SK-N-SH (cell line): ENCODE data around the gene KCNK4. TPM values are rescaled to one million over a fixed set of nuclear protein-coding genes. Genes with fewer than 3 reads are reported as not detected.

Experiments
- CTCF ChIA-PET: fragments of 300-600, 350-600 bp; formaldehyde crosslinking; extraction: SDS; loops from one replicate; lab custom pipeline; 2021; lab: Yijun Ruan, JAX
- POLR2A ChIA-PET: fragments of 350-600 bp; sonication (Branson Sonifier 250); formaldehyde crosslinking; extraction: SDS; loops from one replicate; lab custom pipeline; 2020; ENCODE audit warnings: antibody characterized with exemption, inconsistent platforms; lab: Yijun Ruan, JAX
- DNase-seq: peaks from one replicate; pipeline ENCODE4 v3.0.0; 2012
- H2AFZ ChIP-seq: fragments of 200-600 bp; sonication (generic); 2 replicates; pipeline ENCODE4 v1.8.1; 2016; ENCODE audit warnings: antibody characterized with exemption, mild to moderate bottlenecking, low read depth
- H3F3A ChIP-seq: fragments of 200-600 bp; sonication (generic); replicated peaks from 2 replicates; pipeline ENCODE3; 2016; ENCODE audit warnings: antibody characterized with exemption, mild to moderate bottlenecking; ENCODE audit not compliant: insufficient read depth
- H3K27ac ChIP-seq, 2 experiments: fragments of 200-500 bp in 1 of 2; fragments of 200-600 bp in 1 of 2; sonication (Bioruptor generic) in 1 of 2; sonication (generic), shearing (Covaris generic) in 1 of 2; 2 replicates each; pipeline versions ENCODE4 v1.5.1 to v1.6.1; 2014 to 2016; ENCODE audit warnings: low read depth in 2 of 2, inconsistent platforms in 1 of 2, low read length in 1 of 2, mild to moderate bottlenecking in 1 of 2, mixed read lengths in 1 of 2
- H3K27me3 ChIP-seq: fragments of 200-600 bp; sonication (generic), shearing (Covaris generic); 2 replicates; pipeline ENCODE4 v1.6.1; 2016; ENCODE audit warnings: mixed run types; ENCODE audit not compliant: insufficient read depth
- H3K36me3 ChIP-seq, 2 experiments: fragments of 200-500 bp in 1 of 2; fragments of 200-600 bp in 1 of 2; sonication (Bioruptor generic) in 1 of 2; sonication (generic) in 1 of 2; replicated peaks in 1 of 2; 2 replicates each; pipeline versions ENCODE3 to v1.5.1; 2014 to 2016; ENCODE audit warnings: low read length in 1 of 2, mild to moderate bottlenecking in 1 of 2; ENCODE audit not compliant: insufficient read depth in 2 of 2, control insufficient read depth in 1 of 2
- H3K4me1 ChIP-seq, 2 experiments: fragments of 200-500 bp in 1 of 2; fragments of 200-600 bp in 1 of 2; sonication (Bioruptor generic) in 1 of 2; sonication (generic), shearing (Covaris generic) in 1 of 2; 2 replicates each; pipeline versions ENCODE4 v1.5.1 to v1.6.1; 2014 to 2016; ENCODE audit warnings: low read depth in 1 of 2, low read length in 1 of 2, mixed run types in 1 of 2; ENCODE audit not compliant: insufficient read depth in 2 of 2, control insufficient read depth in 1 of 2
- H3K4me2 ChIP-seq: fragments of 200-600 bp; sonication (generic), shearing (Covaris generic); 2 replicates; pipeline ENCODE4 v1.6.1; 2017; ENCODE audit warnings: mixed run types
- H3K4me3 ChIP-seq, 2 experiments: fragments of 200-500 bp in 1 of 2; fragments of 200-600 bp in 1 of 2; sonication (Bioruptor generic) in 1 of 2; sonication (generic), shearing (Covaris generic) in 1 of 2; 2 replicates each; pipeline versions ENCODE4 v1.5.1 to v1.8.1; 2014 to 2016; ENCODE audit warnings: low read depth in 2 of 2, inconsistent platforms in 1 of 2, low read length in 1 of 2, mild to moderate bottlenecking in 1 of 2, mixed read lengths in 1 of 2, moderate library complexity in 1 of 2
- H3K79me2 ChIP-seq: fragments of 200-600 bp; sonication (generic); 2 replicates; pipeline ENCODE4 v1.8.1; 2017; ENCODE audit warnings: mild to moderate bottlenecking; ENCODE audit not compliant: insufficient read depth
- H3K9ac ChIP-seq: fragments of 200-600 bp; sonication (generic); 2 replicates; pipeline ENCODE4 v1.6.1; 2017; ENCODE audit warnings: mixed run types
- H3K9me2 ChIP-seq: fragments of 200-600 bp; sonication (generic); 2 replicates; pipeline ENCODE4 v1.6.1; 2017; ENCODE audit warnings: mixed run types
- H3K9me3 ChIP-seq: fragments of 200-600 bp; sonication (generic); 2 replicates; pipeline ENCODE4 v1.6.1; 2017; ENCODE audit warnings: mixed run types, mild to moderate bottlenecking, moderate library complexity
- H4K20me1 ChIP-seq: fragments of 200-600 bp; sonication (generic); 2 replicates; pipeline ENCODE4 v1.6.1; 2017; ENCODE audit warnings: mild to moderate bottlenecking, mixed run types; ENCODE audit not compliant: insufficient read depth
- EZH2phosphoT487 ChIP-seq: fragments of 200-600 bp; sonication (generic); IDR thresholded peaks from 2 replicates; pipeline ENCODE4 v1.6.1; 2017; ENCODE audit warnings: low read depth, mixed run types, mild to moderate bottlenecking, antibody characterized with exemption, moderate library complexity, borderline replicate concordance
- FOSL2 ChIP-seq: IDR thresholded peaks from 2 replicates; pipeline ENCODE4 v1.4.0; 2012; ENCODE audit warnings: low read depth, mild to moderate bottlenecking, moderate library complexity, borderline replicate concordance
- FOXJ3 ChIP-seq: sonication (generic); formaldehyde crosslinking; IDR thresholded peaks from 2 replicates; pipeline ENCODE4 v1.5.1; 2020; ENCODE audit warnings: mild to moderate bottlenecking, missing genetic modification reagents
- FOXM1 ChIP-seq: IDR thresholded peaks from 2 replicates; pipeline ENCODE4 v1.4.0; 2012; ENCODE audit warnings: low read depth, mild to moderate bottlenecking
- GABPA ChIP-seq: IDR thresholded peaks from 2 replicates; pipeline ENCODE4 v1.4.0; 2012; ENCODE audit warnings: low read depth, mild to moderate bottlenecking
- JUND ChIP-seq: IDR thresholded peaks from 2 replicates; pipeline ENCODE4 v1.4.0; 2012
- MEF2A ChIP-seq: IDR thresholded peaks from 2 replicates; pipeline ENCODE4 v1.4.0; 2012; ENCODE audit warnings: low read depth, borderline replicate concordance
- NFIC ChIP-seq: IDR thresholded peaks from 2 replicates; pipeline ENCODE4 v1.4.0; 2012; ENCODE audit warnings: borderline replicate concordance
- SIN3A ChIP-seq: IDR thresholded peaks from 2 replicates; pipeline ENCODE4 v1.6.1; 2012; ENCODE audit warnings: low read depth, mild to moderate bottlenecking, low read length, moderate library complexity, borderline replicate concordance
- TCF12 ChIP-seq: IDR thresholded peaks from 2 replicates; pipeline ENCODE4 v1.4.0; 2012
- TEAD4 ChIP-seq: IDR thresholded peaks from 2 replicates; pipeline ENCODE4 v1.4.0; 2012; ENCODE audit warnings: mild to moderate bottlenecking, borderline replicate concordance; ENCODE audit not compliant: insufficient read depth
- YY1 ChIP-seq: IDR thresholded peaks from 2 replicates; pipeline ENCODE4 v1.4.0; 2012; ENCODE audit warnings: low read depth, mild to moderate bottlenecking
- WGBS: methylation state at CpG from one replicate; pipeline ENCODE4 v1.1.6; 2017; ENCODE audit warnings: low lambda C conversion rate; 5-methylcytosine and 5-hydroxymethylcytosine counted together
- polyA plus RNA-seq, 3 experiments: library from polyadenylated mRNA; depleted of rRNA; stranded (reverse); fragments of >200 nt; gene quantifications; 2 replicates each; pipeline ENCODE4 v1.2.3, GENCODE V29; 2012
- TF ChIP-seq, protein P1 (sequence below): IDR thresholded peaks from 2 replicates; pipeline ENCODE4 v1.4.0; 2012; ENCODE audit warnings: low read depth, borderline replicate concordance
- TF ChIP-seq, protein P2 (sequence below): IDR thresholded peaks from 2 replicates; pipeline ENCODE4 v1.4.0; 2012; ENCODE audit warnings: low read depth, borderline replicate concordance
- TF ChIP-seq, protein P3 (sequence below): fragments of 200-600 bp; sonication (generic); IDR thresholded peaks from 2 replicates; pipeline ENCODE4 v1.6.1; 2017; ENCODE audit warnings: antibody characterized with exemption, mild to moderate bottlenecking, moderate library complexity

The KCNK4 gene
- polyA plus RNA-seq, 1 of the 3 experiments (the other 2 are of a cell fraction), result 0.16 TPM

DNA sequence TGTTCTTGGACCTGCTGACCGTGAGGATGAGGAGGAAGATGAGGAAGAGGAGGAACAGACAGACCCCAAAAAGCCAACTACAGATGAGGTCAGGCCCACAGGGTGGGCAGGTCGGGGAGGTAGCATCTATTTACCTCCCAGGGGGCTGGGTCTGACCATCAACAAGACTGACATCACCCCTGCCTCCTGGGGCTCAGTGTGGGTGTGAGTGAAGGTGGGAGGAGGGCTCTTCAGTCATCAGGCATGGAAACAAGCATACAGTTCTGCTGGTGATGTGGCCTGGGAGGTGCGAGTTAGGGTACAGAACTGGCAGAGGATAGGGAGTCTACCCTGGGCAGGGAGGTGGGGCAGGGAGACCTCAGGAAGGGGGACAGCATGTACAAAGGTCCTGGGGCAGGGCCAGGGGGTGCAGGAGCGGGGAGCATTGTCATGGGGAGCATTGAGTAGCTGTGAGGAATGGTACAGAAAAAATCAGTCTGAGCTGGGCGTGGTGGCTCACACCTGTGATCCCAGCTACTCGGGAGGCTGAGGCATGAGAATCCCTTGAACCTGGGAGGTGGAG, 30.9 kb upstream of the KCNK4 start:
- no peaks in the 10 kb centered on the region; the same call in none of the 2 replicates for H3K79me2 ChIP-seq
- no peak overlapping the region for H3K4me3 ChIP-seq
- 94% methylated on average over 6 of the region's 6 CpGs for WGBS
- H3K4me2 ChIP-seq, result no peak overlapping the region
- H2AFZ ChIP-seq, result no peak overlapping the region
- no peaks in the 10 kb centered on the region for H3K9me2 ChIP-seq
- H4K20me1 ChIP-seq, result no peaks in the 10 kb centered on the region
- no peak for TF ChIP-seq FOXM1
- no peak for TF ChIP-seq GABPA
- TF ChIP-seq, protein P1, sequence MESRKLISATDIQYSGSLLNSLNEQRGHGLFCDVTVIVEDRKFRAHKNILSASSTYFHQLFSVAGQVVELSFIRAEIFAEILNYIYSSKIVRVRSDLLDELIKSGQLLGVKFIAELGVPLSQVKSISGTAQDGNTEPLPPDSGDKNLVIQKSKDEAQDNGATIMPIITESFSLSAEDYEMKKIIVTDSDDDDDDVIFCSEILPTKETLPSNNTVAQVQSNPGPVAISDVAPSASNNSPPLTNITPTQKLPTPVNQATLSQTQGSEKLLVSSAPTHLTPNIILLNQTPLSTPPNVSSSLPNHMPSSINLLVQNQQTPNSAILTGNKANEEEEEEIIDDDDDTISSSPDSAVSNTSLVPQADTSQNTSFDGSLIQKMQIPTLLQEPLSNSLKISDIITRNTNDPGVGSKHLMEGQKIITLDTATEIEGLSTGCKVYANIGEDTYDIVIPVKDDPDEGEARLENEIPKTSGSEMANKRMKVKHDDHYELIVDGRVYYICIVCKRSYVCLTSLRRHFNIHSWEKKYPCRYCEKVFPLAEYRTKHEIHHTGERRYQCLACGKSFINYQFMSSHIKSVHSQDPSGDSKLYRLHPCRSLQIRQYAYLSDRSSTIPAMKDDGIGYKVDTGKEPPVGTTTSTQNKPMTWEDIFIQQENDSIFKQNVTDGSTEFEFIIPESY, result no peak
- TF ChIP-seq FOXJ3 (CRISPR knock-in tag), result no peak
- TF ChIP-seq MEF2A, result no peak
- TF ChIP-seq SIN3A, result no peak
- TF ChIP-seq, protein P2, sequence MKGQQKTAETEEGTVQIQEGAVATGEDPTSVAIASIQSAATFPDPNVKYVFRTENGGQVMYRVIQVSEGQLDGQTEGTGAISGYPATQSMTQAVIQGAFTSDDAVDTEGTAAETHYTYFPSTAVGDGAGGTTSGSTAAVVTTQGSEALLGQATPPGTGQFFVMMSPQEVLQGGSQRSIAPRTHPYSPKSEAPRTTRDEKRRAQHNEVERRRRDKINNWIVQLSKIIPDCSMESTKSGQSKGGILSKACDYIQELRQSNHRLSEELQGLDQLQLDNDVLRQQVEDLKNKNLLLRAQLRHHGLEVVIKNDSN, result no peak
- TF ChIP-seq EZH2phosphoT487, result no peak
- TF ChIP-seq JUND, result no peak
- no peak for TF ChIP-seq YY1
- no peak for TF ChIP-seq TEAD4
- no peak for TF ChIP-seq FOSL2
- TF ChIP-seq NFIC, result no peak
- TF ChIP-seq, protein P3, sequence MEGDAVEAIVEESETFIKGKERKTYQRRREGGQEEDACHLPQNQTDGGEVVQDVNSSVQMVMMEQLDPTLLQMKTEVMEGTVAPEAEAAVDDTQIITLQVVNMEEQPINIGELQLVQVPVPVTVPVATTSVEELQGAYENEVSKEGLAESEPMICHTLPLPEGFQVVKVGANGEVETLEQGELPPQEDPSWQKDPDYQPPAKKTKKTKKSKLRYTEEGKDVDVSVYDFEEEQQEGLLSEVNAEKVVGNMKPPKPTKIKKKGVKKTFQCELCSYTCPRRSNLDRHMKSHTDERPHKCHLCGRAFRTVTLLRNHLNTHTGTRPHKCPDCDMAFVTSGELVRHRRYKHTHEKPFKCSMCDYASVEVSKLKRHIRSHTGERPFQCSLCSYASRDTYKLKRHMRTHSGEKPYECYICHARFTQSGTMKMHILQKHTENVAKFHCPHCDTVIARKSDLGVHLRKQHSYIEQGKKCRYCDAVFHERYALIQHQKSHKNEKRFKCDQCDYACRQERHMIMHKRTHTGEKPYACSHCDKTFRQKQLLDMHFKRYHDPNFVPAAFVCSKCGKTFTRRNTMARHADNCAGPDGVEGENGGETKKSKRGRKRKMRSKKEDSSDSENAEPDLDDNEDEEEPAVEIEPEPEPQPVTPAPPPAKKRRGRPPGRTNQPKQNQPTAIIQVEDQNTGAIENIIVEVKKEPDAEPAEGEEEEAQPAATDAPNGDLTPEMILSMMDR, result no peak
- no peak for TF ChIP-seq TCF12
- H3K9me3 ChIP-seq, result no peaks in the 10 kb centered on the region
- DNase-seq, result no peak
- no peak overlapping the region for H3K9ac ChIP-seq
- no peaks in the 10 kb centered on the region for H3K27me3 ChIP-seq
- H3K4me1 ChIP-seq, result peaks cover 0 to 27% of the 10 kb centered on the region in 2 experiments; a peak in 2 of 4 replicates
- H3K36me3 ChIP-seq, result peaks cover 30 to 33% of the 10 kb centered on the region in 2 experiments
- no peak overlapping the region for H3K27ac ChIP-seq
- H3F3A ChIP-seq, result peaks cover 3% of the 10 kb centered on the region
- ChIA-PET POLR2A (no interaction called here), CTCF (interaction anchor here (5.7 kb wide), 1 partner anchor 9 kb away, joined by 119 read pairs; the partner anchor contains the start of gene PLCB3)
